DND-41 (cell line): ENCODE measurements around the gene RHOT1.
"Not testable (repeated sequence)": the region's sequence is repeated elsewhere in the genome, so short reads cannot be mapped to it uniquely, and the experiment has no call there.

ENCODE experiments used
- EZH2 ChIP-seq: IDR thresholded peaks from 3 replicates; pipeline ENCODE4 v1.6.1; 2012; ENCODE audit warnings: borderline replicate concordance, low read depth, mild to moderate bottlenecking, moderate library complexity, low read length, inconsistent platforms; ENCODE audit not compliant: severe bottlenecking
- TF ChIP-seq, protein P1 (sequence below): IDR thresholded peaks from 2 replicates; pipeline ENCODE4 v1.5.1; 2012; ENCODE audit warnings: borderline replicate concordance, low read length, moderate library complexity, mild to moderate bottlenecking; ENCODE audit not compliant: poor library complexity, severe bottlenecking; ENCODE audit errors: extremely low read depth

DNA sequence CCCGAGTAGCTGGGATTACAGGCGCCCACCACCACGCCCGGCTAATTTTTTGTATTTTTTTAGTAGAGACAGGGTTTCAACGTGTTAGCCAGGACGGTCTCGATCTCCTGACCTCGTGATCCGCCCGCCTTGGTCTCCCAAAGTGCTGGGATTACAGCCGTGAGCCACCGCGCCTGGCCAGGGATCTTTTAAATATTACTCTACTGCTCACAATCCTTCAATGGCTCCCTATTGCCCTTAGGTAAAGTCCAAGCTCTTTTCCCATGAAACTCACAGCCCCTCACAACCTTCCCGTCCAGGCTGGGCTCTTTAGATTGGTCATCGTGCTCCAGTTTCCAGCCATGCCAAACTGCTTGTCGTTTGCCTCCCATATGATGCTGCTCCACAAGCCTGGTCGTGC lies 121.2 kb downstream of the RHOT1 start:
- TF ChIP-seq, protein P1, sequence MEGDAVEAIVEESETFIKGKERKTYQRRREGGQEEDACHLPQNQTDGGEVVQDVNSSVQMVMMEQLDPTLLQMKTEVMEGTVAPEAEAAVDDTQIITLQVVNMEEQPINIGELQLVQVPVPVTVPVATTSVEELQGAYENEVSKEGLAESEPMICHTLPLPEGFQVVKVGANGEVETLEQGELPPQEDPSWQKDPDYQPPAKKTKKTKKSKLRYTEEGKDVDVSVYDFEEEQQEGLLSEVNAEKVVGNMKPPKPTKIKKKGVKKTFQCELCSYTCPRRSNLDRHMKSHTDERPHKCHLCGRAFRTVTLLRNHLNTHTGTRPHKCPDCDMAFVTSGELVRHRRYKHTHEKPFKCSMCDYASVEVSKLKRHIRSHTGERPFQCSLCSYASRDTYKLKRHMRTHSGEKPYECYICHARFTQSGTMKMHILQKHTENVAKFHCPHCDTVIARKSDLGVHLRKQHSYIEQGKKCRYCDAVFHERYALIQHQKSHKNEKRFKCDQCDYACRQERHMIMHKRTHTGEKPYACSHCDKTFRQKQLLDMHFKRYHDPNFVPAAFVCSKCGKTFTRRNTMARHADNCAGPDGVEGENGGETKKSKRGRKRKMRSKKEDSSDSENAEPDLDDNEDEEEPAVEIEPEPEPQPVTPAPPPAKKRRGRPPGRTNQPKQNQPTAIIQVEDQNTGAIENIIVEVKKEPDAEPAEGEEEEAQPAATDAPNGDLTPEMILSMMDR, result not testable (repeated sequence)
- not testable (repeated sequence) for TF ChIP-seq EZH2
